HL-60 (cell line): ENCODE measurements around the gene IVD.

Experiments
- GABPA ChIP-seq: IDR thresholded peaks from 2 replicates; pipeline ENCODE4 v1.6.1; 2012; ENCODE audit warnings: low read depth
- POLR2AphosphoS5 ChIP-seq: IDR thresholded peaks from 2 replicates; pipeline ENCODE4 v1.6.1; 2012; ENCODE audit warnings: low read depth
- SPI1 ChIP-seq: IDR thresholded peaks from 2 replicates; pipeline ENCODE4 v1.6.1; 2012; ENCODE audit warnings: low read depth, mild to moderate bottlenecking, borderline replicate concordance
- TF ChIP-seq, protein P1 (sequence below): IDR thresholded peaks from one replicate; pipeline ENCODE4 v1.5.1; 2011; ENCODE audit warnings: low read length, control low read depth, inconsistent platforms; ENCODE audit not compliant: insufficient read depth
- TF ChIP-seq, protein P2 (sequence below): IDR thresholded peaks from 2 replicates; pipeline ENCODE4 v1.6.1; 2012; ENCODE audit warnings: low read depth; ENCODE audit not compliant: insufficient replicate concordance

DNA sequence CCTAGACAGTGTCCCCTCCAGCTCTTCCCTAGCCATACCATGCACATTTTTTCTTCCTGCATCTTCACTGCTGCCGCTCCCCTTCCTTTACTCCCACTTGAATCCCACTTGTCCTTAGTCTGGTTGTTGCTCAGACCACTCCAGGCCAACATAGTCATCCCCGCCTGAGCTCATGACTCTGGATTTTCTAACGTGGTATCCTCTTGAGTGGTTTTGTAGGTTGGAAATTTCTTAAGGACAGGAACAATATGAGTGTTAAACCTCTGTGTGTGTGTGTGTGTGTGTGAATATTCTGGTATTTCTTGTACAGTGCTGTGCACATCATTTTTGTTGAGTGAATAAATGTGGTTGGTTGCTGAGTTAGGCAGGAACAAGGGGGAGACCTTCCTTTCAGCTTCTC, 38.3 kb downstream of the IVD start:
- TF ChIP-seq POLR2AphosphoS5 (no peak), GABPA (no peak), SPI1 (no peak)
- TF ChIP-seq, protein P1, sequence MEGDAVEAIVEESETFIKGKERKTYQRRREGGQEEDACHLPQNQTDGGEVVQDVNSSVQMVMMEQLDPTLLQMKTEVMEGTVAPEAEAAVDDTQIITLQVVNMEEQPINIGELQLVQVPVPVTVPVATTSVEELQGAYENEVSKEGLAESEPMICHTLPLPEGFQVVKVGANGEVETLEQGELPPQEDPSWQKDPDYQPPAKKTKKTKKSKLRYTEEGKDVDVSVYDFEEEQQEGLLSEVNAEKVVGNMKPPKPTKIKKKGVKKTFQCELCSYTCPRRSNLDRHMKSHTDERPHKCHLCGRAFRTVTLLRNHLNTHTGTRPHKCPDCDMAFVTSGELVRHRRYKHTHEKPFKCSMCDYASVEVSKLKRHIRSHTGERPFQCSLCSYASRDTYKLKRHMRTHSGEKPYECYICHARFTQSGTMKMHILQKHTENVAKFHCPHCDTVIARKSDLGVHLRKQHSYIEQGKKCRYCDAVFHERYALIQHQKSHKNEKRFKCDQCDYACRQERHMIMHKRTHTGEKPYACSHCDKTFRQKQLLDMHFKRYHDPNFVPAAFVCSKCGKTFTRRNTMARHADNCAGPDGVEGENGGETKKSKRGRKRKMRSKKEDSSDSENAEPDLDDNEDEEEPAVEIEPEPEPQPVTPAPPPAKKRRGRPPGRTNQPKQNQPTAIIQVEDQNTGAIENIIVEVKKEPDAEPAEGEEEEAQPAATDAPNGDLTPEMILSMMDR = no peak
- TF ChIP-seq, protein P2, sequence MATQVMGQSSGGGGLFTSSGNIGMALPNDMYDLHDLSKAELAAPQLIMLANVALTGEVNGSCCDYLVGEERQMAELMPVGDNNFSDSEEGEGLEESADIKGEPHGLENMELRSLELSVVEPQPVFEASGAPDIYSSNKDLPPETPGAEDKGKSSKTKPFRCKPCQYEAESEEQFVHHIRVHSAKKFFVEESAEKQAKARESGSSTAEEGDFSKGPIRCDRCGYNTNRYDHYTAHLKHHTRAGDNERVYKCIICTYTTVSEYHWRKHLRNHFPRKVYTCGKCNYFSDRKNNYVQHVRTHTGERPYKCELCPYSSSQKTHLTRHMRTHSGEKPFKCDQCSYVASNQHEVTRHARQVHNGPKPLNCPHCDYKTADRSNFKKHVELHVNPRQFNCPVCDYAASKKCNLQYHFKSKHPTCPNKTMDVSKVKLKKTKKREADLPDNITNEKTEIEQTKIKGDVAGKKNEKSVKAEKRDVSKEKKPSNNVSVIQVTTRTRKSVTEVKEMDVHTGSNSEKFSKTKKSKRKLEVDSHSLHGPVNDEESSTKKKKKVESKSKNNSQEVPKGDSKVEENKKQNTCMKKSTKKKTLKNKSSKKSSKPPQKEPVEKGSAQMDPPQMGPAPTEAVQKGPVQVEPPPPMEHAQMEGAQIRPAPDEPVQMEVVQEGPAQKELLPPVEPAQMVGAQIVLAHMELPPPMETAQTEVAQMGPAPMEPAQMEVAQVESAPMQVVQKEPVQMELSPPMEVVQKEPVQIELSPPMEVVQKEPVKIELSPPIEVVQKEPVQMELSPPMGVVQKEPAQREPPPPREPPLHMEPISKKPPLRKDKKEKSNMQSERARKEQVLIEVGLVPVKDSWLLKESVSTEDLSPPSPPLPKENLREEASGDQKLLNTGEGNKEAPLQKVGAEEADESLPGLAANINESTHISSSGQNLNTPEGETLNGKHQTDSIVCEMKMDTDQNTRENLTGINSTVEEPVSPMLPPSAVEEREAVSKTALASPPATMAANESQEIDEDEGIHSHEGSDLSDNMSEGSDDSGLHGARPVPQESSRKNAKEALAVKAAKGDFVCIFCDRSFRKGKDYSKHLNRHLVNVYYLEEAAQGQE = no peak
